CD4-positive, alpha-beta T cell treated with Interleukin-10 for 1 hour (primary cell): ENCODE measurements around the gene MTUS2.
"Not testable (repeated sequence)": the region's sequence is repeated elsewhere in the genome, so short reads cannot be mapped to it uniquely, and the experiment has no call there.

Experiments
- DNase-seq: peaks from one replicate; pipeline ENCODE4 v3.0.0-alpha.2; 2020

The MTUS2 gene

DNA sequence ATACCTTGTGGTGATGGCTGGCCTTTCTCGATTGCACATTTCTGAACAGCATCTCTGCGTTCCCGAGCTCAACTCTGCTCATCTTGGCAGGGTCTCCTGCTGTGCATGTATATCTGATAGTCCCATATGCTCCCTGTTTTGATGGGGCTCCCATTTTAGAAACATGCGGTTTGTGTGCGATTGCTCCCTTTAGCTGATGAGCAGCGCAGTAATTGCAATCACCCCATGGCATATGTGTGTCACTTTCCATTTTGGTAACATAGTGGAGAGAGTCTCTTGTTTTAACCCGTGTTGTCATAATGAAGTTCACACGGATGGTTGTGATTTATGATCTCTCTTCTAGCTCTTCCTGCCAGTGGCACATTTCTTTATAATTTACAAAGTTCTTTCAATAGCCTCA, 144.7 kb downstream of the MTUS2 start:
- DNase-seq, result no peak

DNA sequence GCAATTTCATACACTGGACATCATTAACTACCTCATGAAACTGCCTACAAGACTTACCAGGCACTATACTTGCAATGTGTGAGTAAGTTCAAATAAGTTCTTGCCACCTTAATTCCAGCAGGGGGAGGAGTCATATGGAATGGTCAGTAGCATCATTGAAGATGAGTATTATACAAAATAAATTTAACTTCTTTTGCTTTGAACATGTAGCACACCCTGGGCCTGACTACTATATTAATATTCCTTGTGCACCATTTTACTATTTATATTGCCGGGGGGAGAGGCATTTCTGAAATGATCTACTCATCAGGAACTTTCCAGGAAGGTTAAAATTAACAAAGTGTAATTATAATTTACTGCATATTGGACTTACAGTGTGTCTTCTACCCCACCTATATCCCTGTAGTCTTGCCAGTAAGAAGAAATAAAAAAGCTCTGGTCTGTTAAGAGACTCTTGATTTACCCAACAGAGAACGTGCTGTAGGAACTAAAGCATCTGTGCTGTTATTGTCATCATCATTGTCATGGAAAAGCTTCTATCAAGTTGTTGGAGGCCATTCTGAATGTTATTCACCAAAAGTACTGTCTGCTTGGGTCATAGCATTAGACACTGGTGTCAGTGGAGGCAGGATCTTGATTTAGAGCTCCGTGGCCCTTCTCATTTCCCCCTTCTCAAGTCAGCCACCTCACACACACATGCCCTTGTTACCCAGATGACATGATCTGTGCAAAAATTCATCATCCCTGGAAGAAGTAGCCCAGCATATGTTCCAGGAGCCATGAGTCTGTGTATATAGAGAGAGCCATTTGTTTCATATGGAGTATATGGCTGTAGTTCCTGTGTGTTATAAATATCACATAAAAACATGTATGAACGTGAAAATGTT, 147.1 kb downstream of the MTUS2 start:
- no peak for DNase-seq

DNA sequence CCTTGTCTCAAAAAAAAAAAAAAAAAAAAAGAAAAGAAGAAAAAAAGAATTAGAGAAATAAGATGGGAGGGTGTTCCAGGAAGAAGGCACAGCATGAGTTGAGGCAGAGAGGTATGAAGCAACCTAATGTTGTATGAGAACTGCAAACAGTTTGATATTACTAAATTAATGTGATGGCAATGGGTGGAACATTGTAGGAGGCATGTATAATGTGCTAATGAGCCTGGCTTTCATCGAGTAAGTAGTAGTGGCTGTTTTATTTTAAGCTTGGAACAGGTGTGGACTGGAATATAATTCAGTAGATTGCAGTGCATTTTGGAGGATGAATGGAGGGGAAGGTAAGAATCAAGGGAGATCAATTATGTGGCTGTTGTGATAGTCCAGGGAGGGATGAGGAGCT, 156.1 kb downstream of the MTUS2 start:
- DNase-seq, result no peak

DNA sequence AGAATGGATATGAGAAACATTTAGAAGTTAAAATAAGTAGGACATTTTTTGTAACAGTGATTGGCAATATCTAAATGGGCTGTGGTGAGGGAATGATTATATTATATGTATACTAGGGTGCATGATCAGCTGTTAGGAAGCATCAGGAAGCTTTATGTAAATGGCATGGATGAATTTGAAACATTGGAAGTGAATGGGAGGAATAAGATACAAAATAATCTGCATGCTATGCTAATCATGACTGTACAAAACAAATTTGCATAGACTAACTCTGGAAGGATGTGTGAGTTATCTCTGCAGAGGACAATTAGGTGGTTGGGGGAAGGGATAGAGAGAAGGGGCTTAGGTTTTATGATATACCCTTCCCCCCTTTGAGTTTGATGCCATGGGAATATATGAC, 156.5 kb downstream of the MTUS2 start:
- DNase-seq, result no peak

DNA sequence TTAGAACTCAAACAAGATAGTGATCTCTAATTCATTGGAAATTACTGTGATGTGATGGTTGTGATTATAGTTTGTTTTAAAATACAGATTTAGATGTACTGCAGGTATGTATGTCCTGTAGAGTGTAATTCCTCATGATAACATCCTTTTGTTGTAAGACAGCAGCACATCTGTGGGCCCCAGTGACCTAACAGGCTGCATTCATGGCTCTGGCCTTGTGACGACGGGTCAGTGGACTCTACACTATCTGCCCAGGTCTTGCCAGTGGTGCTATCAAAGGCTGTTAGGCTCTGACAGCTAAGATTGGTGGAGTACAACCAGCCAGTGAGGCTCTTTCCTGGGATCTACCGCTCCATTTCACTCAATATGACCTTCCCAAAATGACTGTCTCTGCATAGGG, 158.4 kb downstream of the MTUS2 start:
- no peak for DNase-seq

DNA sequence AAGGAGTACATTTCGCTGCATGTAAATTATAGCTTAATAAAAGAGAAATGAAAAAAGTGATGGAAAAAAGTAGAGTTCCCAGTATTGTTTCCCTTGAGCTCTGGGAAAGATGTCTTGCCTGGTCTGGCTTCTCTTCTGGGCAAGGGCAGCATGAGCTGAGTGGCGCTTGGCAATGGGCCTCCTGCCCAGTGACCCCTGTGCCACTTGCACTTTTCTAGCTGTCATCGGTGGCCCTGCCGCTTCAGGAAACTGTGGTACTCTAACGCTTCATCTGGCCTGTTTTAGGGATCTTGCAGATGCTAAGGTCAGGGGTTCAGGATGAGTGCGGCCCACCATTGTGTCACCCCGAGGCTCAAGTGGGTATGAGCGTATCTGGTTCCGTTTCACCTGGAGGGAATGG, 161.4 kb downstream of the MTUS2 start:
- no peak for DNase-seq

DNA sequence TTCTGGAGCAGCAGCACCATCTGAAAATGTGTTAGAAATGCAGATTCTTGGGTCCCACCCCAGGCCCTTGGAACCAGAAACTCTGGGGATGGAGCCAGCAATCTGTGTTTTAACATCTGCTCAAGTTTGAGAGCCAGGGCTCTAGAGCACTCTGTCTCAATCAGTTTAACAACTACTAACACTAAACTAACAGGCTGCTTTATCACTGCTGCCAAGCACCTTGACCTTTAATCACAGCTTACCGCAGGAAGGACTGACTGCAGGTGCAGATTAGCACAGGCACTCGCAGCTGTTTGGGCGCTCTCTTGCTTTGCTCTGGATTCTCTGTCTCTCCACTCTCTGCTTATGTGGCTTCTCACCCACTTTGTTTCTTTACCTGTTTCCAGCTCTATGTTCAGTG, 163.5 kb downstream of the MTUS2 start:
- no peak for DNase-seq

DNA sequence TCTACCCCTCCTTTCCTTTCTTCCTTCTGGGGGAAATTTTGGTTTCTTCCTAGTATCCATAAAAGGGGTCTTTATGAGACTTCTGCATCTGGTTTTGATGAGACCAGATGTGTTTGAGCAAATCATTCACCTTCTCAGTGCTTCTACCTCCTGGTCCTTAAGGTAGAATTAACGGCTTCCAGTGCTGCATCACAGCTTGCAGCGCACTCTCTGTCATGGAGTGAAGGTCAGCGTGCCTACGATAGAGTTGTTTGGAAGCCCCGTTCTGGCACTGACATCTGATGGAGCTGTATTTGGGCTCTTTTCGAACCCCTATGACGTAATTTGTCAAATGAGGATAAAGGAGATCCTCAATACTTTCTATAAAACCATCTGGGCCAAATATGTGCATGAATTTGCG, 164.2 kb downstream of the MTUS2 start:
- DNase-seq, result no peak

DNA sequence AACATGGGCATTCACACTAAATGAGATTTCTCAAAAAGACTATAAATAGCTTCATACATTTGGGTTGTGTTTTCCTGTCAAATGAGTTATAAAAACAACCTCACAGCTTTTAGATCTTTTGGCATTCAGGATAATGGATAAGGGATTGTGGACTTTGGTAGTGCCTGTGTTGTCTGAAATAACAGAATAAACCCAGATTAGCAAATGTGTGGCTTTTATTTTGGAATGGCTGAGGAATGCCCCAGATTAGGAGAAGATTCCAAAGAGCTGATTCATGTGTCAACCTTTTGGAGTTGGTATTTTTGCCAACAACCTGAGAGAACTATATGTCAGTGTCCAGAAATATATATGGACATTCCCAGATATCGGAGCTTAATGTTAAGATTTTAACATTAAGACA, 164.7 kb downstream of the MTUS2 start:
- DNase-seq, result no peak

DNA sequence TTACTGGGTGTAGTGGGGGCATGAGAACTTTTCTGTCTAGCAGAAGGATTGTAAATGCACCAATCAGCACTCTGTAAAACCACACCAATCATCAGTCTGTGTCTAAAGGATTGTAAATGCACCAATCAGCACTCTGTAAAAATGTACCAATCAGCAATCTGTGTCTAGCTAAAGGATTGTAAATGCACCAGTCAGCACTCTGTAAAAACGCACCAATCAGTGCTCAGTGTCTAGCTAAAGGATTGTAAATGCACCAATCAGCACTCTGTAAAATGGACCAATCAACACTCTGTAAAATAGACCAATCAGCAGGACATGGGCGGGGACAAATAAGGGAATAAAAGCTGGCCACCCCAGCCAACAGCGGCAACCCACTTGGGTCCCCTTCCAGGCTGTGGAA, 170.2 kb downstream of the MTUS2 start:
- not testable (repeated sequence) for DNase-seq

DNA sequence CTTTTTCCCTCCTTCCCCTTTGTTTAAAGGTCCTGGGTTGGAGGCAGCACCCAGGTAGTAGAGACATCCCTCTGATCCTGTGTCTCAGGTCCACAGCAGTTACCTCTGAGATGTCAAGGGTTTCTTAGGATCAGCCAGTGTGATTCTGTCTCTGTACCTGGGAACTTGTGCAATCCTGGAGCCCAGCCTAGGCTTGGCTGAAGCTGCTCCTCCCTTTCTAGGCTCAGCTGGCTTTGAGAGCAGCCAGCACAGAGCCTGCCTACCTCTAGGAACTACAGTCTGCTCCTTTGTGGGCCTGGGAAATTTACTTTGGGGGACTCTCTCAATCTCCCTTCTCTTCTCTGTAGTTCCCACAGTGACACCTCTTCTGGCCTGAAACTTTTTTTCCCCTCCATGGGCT, 171.6 kb downstream of the MTUS2 start:
- DNase-seq, result no peak

DNA sequence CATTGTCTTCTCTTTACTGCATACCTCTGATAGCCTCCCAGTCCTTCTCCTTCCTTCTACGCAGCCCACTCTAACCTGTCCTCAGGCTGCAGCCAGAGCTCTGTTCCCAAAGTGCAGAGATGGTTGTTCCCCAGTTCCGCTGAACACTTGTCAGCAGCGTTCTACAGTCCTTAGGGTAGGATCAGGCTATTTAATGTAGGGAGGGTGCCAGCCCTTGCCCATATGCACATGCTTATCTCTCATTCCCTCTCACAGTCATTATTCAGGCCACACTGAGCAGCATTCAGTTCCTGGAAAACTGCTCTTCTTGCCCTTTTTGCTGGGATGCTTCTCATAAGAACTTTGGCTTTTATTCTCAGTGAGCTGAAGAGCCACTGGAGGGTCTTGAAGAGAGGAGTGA, 180.7 kb downstream of the MTUS2 start:
- DNase-seq, result no peak

DNA sequence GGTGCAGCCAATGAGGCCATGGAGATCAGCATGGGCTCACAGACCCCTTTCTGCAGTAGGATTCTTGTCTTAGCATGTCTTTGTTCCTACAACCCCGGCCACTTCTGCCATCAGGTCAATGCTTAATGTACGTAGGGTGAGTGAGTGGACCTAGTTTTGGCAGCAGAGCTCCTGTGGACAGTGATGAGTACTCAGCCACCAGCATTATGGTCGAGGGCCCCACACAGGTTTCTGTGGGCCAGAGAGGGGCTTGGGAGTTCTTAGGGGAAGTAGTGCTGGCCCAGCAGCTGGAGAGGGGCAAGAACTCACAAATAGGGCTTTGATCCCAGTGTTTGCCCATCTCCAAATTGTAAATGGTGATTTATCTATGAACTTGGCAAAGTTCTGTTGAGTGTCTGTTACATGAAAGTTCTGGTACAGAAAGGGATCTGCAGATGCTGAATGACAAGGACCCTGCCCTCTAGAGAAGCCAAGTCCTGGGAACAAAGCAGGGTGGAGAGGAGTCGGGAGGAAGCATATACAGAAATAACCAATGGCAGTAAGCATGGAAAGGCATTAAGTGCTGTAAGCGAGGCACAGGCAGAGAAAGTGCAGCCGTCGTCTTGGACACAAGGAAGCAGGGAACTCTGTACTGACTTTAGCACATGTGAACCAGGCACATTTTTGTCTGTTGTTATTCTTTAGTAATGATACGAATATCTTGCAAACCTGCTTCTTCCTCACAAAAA, 185.1 kb downstream of the MTUS2 start:
- DNase-seq, result no peak

DNA sequence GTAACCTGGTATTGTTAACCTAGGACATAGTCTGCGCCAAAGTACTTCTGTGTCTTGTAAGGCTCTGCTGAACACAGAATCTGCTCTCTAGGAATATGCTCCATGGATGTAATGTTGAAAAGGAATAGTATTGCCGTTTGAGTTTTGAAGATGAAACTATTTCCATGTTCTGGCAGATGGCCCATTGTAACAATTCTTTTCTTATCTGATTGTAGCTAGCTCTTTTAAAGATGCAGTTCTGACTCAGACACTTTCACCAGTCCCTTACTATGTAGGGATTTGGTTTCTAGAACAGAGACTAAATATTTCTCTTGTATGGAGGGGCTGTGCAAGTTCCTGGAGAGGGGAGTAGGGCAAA, 185.6 kb downstream of the MTUS2 start:
- no peak for DNase-seq

DNA sequence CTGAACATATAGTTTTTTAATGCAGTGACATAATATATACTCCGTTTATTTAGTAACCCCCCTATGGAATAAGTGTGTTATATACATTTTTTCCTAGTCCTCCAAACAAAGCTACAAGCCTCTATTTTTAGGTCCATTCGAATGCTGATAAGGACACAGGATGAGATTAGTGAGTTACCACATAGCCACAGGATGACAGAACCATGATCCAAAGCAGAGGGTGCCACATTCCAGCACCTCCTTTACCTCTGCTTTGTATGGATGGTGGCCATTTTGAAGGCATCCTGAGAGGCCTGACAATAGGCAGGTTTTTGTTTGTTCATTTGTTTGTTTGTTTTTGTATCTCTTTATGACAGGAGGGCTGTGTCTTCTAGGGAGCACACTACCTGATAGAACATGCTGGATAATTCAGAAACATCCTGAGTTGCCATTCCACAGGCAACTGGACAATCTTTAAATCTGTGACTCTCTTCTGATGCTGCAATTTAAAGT, 186.3 kb downstream of the MTUS2 start:
- DNase-seq, result no peak

DNA sequence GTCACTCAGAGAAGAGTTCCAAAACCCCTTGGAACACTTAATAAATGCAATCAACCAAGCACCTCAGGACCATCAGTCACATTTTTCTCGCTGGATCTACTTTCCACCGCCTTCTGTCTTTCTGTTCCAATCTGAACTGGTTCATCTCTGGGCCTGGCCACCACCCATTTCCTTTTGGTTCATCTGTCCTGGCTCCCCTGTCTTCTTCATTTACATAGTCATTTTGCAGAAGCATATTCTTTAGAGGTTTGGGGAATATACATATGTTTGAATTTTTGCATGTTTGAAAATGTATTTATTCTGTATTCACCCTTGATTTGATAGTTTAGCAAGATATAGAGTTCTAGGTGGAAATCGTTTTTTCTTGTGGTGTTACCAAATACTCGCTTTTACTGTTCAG, 188.2 kb downstream of the MTUS2 start:
- DNase-seq, result no peak

DNA sequence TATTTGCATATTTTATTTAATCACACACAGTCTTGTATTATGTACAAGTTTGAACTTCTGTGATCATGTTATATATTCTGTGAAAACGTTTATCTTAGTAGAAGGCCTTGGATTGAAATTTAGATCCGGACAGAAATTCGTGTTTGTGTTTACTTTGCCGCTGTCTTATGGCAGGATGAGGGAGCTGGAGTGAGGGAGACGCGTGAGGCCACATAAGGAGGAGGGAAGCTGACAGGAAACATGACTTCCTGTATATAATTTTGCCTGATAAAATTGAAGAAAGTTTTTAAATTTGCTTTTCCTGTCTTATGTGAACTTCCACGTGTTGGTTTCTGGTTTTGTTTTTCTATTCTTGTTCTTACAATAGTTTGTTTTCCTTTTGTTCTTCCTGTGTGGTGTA, 200.2 kb downstream of the MTUS2 start:
- no peak for DNase-seq

DNA sequence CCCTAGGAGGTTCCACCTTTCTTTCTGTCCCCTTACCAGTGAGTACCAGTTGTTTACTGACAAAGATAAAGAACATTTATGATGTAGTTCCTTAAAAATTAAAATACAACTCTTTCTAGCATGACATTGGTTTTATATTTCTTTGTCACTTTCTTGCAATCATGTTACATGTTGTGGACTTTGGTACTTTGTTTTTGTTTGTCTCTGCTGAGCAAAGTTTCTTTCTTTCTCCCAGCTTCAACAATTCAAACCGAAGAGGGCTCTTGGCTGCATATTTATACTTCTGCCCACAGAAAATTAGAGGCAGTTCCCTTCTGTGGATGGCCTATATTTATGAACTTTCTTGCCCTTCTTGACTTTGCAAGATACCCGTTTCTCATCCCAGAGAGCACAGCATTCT, 201.2 kb downstream of the MTUS2 start:
- no peak for DNase-seq

DNA sequence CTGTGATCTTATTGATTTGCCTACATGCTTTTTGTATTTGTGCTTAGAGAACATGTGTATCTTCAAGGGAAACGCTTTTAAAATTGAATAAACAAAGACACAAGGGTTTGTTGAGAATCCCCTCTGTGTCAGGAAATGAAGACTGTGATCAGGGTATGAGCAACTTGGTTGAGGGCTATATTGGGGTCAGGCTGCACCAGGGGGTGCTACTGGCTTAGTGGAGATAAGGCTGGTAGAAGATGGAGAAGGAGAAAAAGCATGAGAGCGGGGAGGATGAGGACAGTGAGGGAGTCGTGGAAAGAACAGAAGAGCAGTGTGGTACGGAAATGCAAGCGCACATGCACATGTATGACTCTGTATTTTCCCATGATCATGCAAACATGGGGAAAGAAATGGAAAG, 201.6 kb downstream of the MTUS2 start:
- DNase-seq, result no peak

DNA sequence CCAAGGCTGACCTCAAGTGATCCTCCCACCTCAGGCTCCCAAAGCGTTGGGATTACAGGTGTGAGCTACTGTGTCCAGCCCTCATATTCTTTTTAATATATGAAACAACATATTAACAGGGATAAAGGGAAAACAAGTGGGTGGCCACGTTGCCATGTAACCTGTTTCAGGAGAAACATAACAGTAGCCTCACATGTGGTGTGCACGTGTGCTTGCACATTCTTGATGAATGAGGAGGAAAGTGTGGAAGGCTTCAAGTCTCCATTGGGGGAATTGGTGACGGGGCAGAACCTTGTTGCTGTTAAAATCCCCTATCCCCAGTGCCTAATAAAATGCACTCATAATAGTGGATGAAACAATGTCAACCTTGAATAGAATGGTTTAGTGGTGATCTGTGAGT, 202.3 kb downstream of the MTUS2 start:
- DNase-seq, result no peak

DNA sequence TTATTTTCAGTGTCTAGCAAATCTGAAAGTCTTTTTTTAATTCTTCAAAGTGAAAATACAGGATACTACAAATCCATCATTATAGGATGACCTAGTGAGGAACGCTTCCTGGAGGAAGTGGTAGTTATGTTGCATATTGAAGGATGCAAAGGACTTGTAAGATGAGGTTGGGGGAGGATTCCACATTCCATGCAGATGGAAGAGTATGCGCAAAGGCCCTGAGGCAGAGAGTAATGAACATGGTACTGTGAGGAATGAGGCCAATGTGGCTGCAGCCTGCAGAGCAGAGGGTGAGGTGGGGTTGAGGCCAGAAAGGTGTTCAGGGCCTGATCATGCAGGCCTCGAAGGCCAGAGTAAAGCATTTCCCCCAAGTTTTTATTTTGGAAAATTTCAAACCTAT, 202.8 kb downstream of the MTUS2 start:
- no peak for DNase-seq

DNA sequence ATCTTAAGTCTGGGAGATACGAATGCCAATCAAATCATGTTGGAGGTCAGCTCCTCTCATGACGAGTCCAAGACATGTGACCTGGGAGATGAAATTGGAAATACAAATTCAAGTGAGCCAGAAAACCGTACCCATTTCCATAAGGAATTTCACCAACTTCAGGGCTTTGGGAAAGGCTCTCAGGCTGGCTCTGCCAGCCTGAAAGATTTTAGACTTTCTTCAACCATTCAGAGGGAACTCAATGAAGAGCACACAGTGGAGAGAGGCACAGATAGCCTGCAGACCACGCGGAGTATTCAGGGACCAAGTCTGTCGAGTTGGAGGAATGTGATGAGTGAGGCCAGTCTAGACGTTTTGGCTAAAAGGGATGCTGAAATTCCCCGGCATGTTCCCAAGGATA, 204.6 kb downstream of the MTUS2 start:
- no peak for DNase-seq

DNA sequence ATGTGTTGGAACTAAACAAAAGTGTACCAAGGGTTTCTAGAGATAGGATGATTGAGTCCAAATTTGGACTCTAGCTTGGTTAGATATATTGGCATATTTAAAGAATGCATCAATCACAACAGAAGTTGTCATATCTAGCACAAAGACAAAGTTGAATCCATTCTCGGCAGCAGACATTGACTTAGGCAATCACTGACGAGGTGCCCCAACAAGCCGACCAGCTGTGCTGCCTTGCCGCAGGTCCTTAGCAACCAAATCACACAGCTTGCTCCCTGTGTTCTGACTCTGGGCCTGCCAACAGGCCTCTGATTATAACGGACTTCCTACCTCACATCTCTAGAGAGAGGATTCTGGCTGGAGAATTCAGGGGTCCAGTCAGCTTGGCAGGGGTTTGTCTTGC, 208.7 kb downstream of the MTUS2 start:
- no peak for DNase-seq

DNA sequence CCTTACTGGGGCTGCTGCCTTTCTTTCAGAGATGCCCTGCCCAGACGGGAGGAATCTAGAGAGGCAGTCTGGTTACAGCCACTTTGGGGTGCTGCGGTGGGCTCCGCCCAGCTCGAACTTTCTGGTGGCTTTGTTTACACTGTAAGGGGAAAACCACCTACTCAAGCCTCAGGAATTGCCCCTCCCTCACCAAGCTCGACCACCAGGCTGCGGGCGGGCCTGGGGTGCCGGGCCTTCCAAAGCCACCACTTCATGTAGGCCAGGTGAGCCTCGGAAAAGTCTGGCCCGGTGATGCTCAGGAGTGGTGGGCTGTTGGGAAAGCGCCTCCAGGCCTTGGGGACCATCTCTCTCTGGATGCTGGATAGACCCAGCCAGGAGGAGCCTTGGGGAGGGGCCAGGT, 218.6 kb downstream of the MTUS2 start:
- DNase-seq, result no peak

DNA sequence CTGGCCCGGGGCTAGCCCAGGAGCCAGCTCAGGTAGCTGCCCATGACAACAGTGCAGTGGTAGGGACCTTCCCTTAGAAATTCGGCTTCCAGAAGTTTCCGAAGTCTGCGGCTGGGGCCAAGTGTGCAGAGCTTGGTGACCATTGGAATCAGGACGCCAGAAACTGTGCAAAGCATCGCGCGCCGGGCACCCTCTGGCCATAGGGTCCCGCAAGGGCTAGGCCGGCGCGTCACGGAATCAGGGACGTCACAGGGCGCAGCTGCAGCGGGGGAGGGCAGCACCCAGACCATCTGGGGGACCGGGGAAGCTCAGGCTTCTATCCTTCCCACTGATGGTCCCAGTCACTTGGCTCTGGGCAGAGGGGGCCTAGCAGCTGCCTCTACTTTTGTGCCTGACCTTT, 219.1 kb downstream of the MTUS2 start:
- DNase-seq, result no peak
